H1 (cell line): Measurements from ENCODE around the gene TLCD3B. TPM values are rescaled to one million over a fixed set of nuclear protein-coding genes. Genes with fewer than 3 reads are reported as not detected.

Experiments used
- CTCF ChIA-PET: fragments of 300-600 bp; sonication (Branson Sonifier 250); formaldehyde crosslinking; loops from one replicate; lab custom pipeline; 2021; ENCODE audit not compliant: partially characterized antibody; lab: Charles Lee
- POLR2A ChIA-PET: fragments of 300-600 bp; sonication (Branson Sonifier 250); formaldehyde crosslinking; loops from one replicate; lab custom pipeline; 2021; ENCODE audit warnings: inconsistent platforms; ENCODE audit not compliant: partially characterized antibody; lab: Charles Lee
- DNase-seq, 2 experiments: peaks; one replicate each; pipeline versions ENCODE4 v3.0.0 to v3.0.0-alpha.2; 2010 to 2022; ENCODE audit warnings: low spot score in 2 of 2, low read depth in 1 of 2, mixed read lengths in 1 of 2
- FAIRE-seq: peaks from 2 replicates; lab custom pipeline; 2011; peaks lifted over from hg19 to GRCh38; lab: Jason Lieb, UNC
- H2AFZ ChIP-seq: 2 replicates; pipeline ENCODE4 v1.8.1; 2012; ENCODE audit warnings: low read length, inconsistent platforms
- H2AK5ac ChIP-seq: 2 replicates; pipeline ENCODE4 v1.6.1; 2013; ENCODE audit warnings: low read depth, low read length
- H2BK120ac ChIP-seq: replicated peaks from 2 replicates; pipeline ENCODE3; 2013; ENCODE audit warnings: low read depth, low read length, inconsistent platforms
- H2BK12ac ChIP-seq: 2 replicates; pipeline ENCODE4 v1.6.1; 2013; ENCODE audit warnings: low read depth, low read length
- H2BK15ac ChIP-seq: 2 replicates; pipeline ENCODE4 v1.6.1; 2013; ENCODE audit warnings: low read length
- H2BK20ac ChIP-seq: 2 replicates; pipeline ENCODE4 v1.6.1; 2013; ENCODE audit warnings: low read length
- H2BK5ac ChIP-seq: 2 replicates; pipeline ENCODE4 v1.6.1; 2013; ENCODE audit warnings: low read depth, low read length
- H3K14ac ChIP-seq: 2 replicates; pipeline ENCODE4 v1.6.1; 2013; ENCODE audit warnings: inconsistent platforms; ENCODE audit not compliant: insufficient read length
- H3K18ac ChIP-seq: 2 replicates; pipeline ENCODE4 v1.6.1; 2013; ENCODE audit warnings: low read length; ENCODE audit errors: extremely low read depth
- H3K23ac ChIP-seq: 2 replicates; pipeline ENCODE4 v1.6.1; 2013; ENCODE audit warnings: inconsistent platforms; ENCODE audit not compliant: insufficient read length
- H3K23me2 ChIP-seq: 2 replicates; pipeline ENCODE4 v1.6.1; 2013; ENCODE audit warnings: low read depth, low read length
- H3K27ac ChIP-seq: 2 replicates; pipeline ENCODE4 v1.6.1; 2011; ENCODE audit warnings: low read depth, low read length, inconsistent platforms
- H3K27me3 ChIP-seq, 4 experiments: replicated peaks in 1 of 4; 1 replicate in 1 of 4; 2 replicates in 3 of 4; pipeline versions ENCODE4 v1.6.1 to v1.8.1; 2011 to 2013; ENCODE audit warnings: low read length in 3 of 4, mild to moderate bottlenecking in 3 of 4, inconsistent platforms in 2 of 4, mixed read lengths in 2 of 4, moderate library complexity in 1 of 4; ENCODE audit not compliant: control insufficient read depth in 3 of 4, insufficient read depth in 3 of 4; ENCODE audit errors: extremely low read depth in 1 of 4
- H3K36me3 ChIP-seq, 4 experiments: 2 replicates each; pipeline versions ENCODE4 v1.6.1 to v1.8.1; 2011 to 2013; ENCODE audit warnings: mild to moderate bottlenecking in 4 of 4, low read length in 3 of 4, moderate library complexity in 2 of 4, control low read depth in 1 of 4, inconsistent platforms in 1 of 4; ENCODE audit not compliant: insufficient read depth in 4 of 4, control insufficient read depth in 2 of 4
- H3K4ac ChIP-seq: replicated peaks from 2 replicates; pipeline ENCODE3; 2013; ENCODE audit warnings: low read length, low read depth, mixed read lengths, inconsistent platforms; ENCODE audit not compliant: insufficient read length
- H3K4me1 ChIP-seq, 4 experiments: replicated peaks in 1 of 4; 1 replicate in 1 of 4; 2 replicates in 3 of 4; pipeline versions ENCODE4 v1.6.1 to v1.8.1; 2011 to 2013; ENCODE audit warnings: low read length in 3 of 4, inconsistent platforms in 2 of 4, mixed read lengths in 1 of 4; ENCODE audit not compliant: insufficient read depth in 4 of 4, control insufficient read depth in 3 of 4
- H3K4me2 ChIP-seq, 2 experiments: 2 replicates each; pipeline versions ENCODE4 v1.6.1 to v1.8.1; 2011 to 2013; ENCODE audit warnings: low read depth in 2 of 2, low read length in 2 of 2, control low read depth in 1 of 2, inconsistent platforms in 1 of 2, mild to moderate bottlenecking in 1 of 2; ENCODE audit not compliant: insufficient read depth in 1 of 2
- H3K4me3 ChIP-seq, 4 experiments: fragments of 200-600, 300-600 bp in 1 of 4; sonication (generic), shearing (Covaris generic), sonication (Bioruptor Twin) in 1 of 4; 2 replicates each; pipeline versions ENCODE4 v1.5.1 to v1.8.1; 2011 to 2016; ENCODE audit warnings: low read length in 4 of 4, low read depth in 3 of 4, control low read depth in 2 of 4, inconsistent platforms in 2 of 4, mild to moderate bottlenecking in 2 of 4, mixed read lengths in 1 of 4, moderate library complexity in 1 of 4; ENCODE audit not compliant: insufficient read depth in 2 of 4; ENCODE audit errors: extremely low read depth in 1 of 4
- H3K56ac ChIP-seq: replicated peaks from 2 replicates; pipeline ENCODE3; 2013; ENCODE audit warnings: low read depth, mild to moderate bottlenecking, mixed read lengths, low read length, inconsistent platforms; ENCODE audit not compliant: insufficient read length
- H3K79me1 ChIP-seq: 2 replicates; pipeline ENCODE4 v1.6.1; 2013; ENCODE audit warnings: low read depth, low read length, control low read depth
- H3K79me2 ChIP-seq, 2 experiments: 2 replicates each; pipeline versions ENCODE4 v1.6.1 to v1.8.1; 2012 to 2013; ENCODE audit warnings: low read length in 2 of 2, mild to moderate bottlenecking in 2 of 2, inconsistent platforms in 1 of 2; ENCODE audit not compliant: insufficient read depth in 2 of 2, control insufficient read depth in 1 of 2
- H3K9ac ChIP-seq, 4 experiments: replicated peaks in 1 of 4; 1 replicate in 1 of 4; 2 replicates in 3 of 4; pipeline versions ENCODE4 v1.6.1 to v1.8.1; 2011 to 2013; ENCODE audit warnings: low read depth in 3 of 4, low read length in 3 of 4, control low read depth in 2 of 4, mild to moderate bottlenecking in 2 of 4, moderate library complexity in 2 of 4, inconsistent platforms in 1 of 4; ENCODE audit errors: extremely low read depth in 1 of 4
- H3K9me3 ChIP-seq, 2 experiments: 2 replicates each; pipeline versions ENCODE4 v1.6.1 to v1.8.1; 2012 to 2013; ENCODE audit warnings: mild to moderate bottlenecking in 2 of 2, moderate library complexity in 2 of 2, control low read depth in 1 of 2, inconsistent platforms in 1 of 2, low read depth in 1 of 2, low read length in 1 of 2, mixed read lengths in 1 of 2; ENCODE audit not compliant: insufficient read depth in 2 of 2
- H4K20me1 ChIP-seq, 2 experiments: replicated peaks in 1 of 2; 2 replicates each; pipeline versions ENCODE3 to v1.8.1; 2011 to 2013; ENCODE audit warnings: inconsistent platforms in 2 of 2, low read length in 2 of 2, mild to moderate bottlenecking in 1 of 2; ENCODE audit not compliant: insufficient read depth in 2 of 2, control insufficient read depth in 1 of 2
- H4K5ac ChIP-seq: 2 replicates; pipeline ENCODE4 v1.6.1; 2013; ENCODE audit warnings: low read length, low read depth, mixed read lengths, inconsistent platforms; ENCODE audit not compliant: insufficient read length
- H4K8ac ChIP-seq: 2 replicates; pipeline ENCODE4 v1.8.0; 2013; ENCODE audit warnings: mild to moderate bottlenecking, moderate library complexity, low read length, inconsistent platforms; ENCODE audit not compliant: insufficient read depth; ENCODE audit errors: extremely low read depth
- H4K91ac ChIP-seq: replicated peaks from 2 replicates; pipeline ENCODE3; 2013; ENCODE audit warnings: low read length, mixed read lengths, inconsistent platforms; ENCODE audit not compliant: insufficient read length
- EGR1 ChIP-seq: IDR thresholded peaks from 2 replicates; pipeline ENCODE4 v1.6.1; 2011; ENCODE audit warnings: low read depth, low read length, borderline replicate concordance
- MAFK ChIP-seq: IDR thresholded peaks from 2 replicates; pipeline ENCODE4 v1.6.1; 2012; ENCODE audit warnings: low read depth, mild to moderate bottlenecking, improper control_type of control experiment, low read length
- NANOG ChIP-seq: IDR thresholded peaks from 2 replicates; pipeline ENCODE4 v1.6.1; 2011; ENCODE audit warnings: low read length, low read depth, mild to moderate bottlenecking, inconsistent platforms; ENCODE audit not compliant: insufficient read depth, poor library complexity, severe bottlenecking
- SIN3A ChIP-seq, 2 experiments: IDR thresholded peaks in 1 of 2; conservative IDR thresholded peaks in 1 of 2; 2 replicates each; pipeline ENCODE4 v1.6.1; 2011 to 2012; ENCODE audit warnings: low read length in 2 of 2, improper control_type of control experiment in 1 of 2, low read depth in 1 of 2, mild to moderate bottlenecking in 1 of 2
- SP4 ChIP-seq: IDR thresholded peaks from 2 replicates; pipeline ENCODE4 v1.6.1; 2012; ENCODE audit warnings: low read length, inconsistent platforms
- WGBS, 2 experiments: shearing (Covaris generic) in 1 of 2; methylation state at CpG; one replicate each; pipeline versions ENCODE4 v1.1.6 to v1.1.7; 2013 to 2015; ENCODE audit warnings: low lambda C conversion rate in 2 of 2, mixed read lengths in 2 of 2, inconsistent platforms in 1 of 2, low coverage in 1 of 2, missing lambda C conversion rate in 1 of 2; ENCODE audit not compliant: insufficient replicate concordance in 2 of 2, insufficient coverage in 1 of 2, insufficient read length in 1 of 2; ENCODE audit errors: extremely low coverage in 1 of 2, missing lambda C conversion rate in 1 of 2; 5-methylcytosine and 5-hydroxymethylcytosine counted together
- polyA plus RNA-seq, 7 experiments: library from polyadenylated mRNA; depleted of rRNA in 3 of 7; stranded (reverse) in 5 of 7; unstranded in 2 of 7; fragments of >200 nt in 5 of 7; fragments of 200-250 nt in 2 of 7; gene quantifications; 1 replicate in 5 of 7; 2 replicates in 1 of 7; 4 replicates in 1 of 7; pipeline versions ENCODE4 v1.2.1 to v1.2.3, GENCODE V29; 2011 to 2013; ENCODE audit warnings: missing spikeins in 2 of 7, mixed read lengths in 2 of 7
- total RNA-seq: library from RNA; stranded (reverse); fragmentation: NEBNext Ultra II Directional; extraction: Animal tissue kit (Norgen Biotek cat#: 25700); gene quantifications from 2 replicates; pipeline ENCODE4 v1.2.1, GENCODE V29; 2021

The TLCD3B gene
- total and polyA plus RNA-seq, 2 of the 8 experiments (the other 6 are each of a cell fraction or from before 2014, with no cell fraction given), result 15.2 to 26.9 TPM

DNA sequence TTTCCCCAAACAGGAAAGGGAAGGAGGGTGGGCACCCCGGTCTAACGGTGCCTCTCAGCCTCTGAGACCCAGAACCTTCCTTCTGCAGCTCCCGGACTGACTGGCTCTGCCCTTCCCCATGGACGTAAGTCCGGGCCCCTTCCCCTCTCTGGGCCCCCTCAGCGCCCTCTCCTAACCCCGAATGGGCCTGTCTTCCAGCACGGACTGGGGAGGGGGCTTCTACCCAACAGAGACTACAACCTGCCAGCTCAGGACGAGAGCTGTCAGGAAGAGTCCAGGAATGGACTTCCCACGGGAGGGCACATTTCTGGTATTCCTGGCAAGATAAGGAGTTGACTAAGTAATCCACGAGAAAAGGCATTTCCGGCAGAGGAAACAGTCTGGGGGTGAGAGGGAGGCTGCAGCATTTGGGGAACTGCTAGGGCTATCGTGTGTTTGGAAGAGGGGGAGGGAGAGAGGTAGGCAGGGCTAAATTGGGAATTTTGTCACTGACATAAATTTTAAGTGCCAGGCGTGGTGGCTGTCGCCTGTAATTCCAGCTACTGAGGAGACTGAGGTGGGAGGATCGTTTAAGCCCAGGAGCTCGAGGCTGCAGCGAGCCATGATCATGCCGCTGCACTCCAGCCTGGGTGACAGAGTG is 22.4 kb upstream of the TLCD3B start:
- Histone ChIP-seq H3K4me1 (peaks cover 0 to 4% (median 2%) of the 10 kb centered on the region in 4 experiments; a peak in 3 of 7 replicates), H2BK20ac (no peak overlapping the region), H4K91ac (no peak overlapping the region), H3K79me2 (no peaks in the 10 kb centered on the region), H3K9ac (peak overlapping the region in 2 of 4 experiments; percentile 16 to 63; a peak in 3 of 7 replicates), H3K4me3 (peak overlapping the region; percentile 68 to 80 (median 78)), H3K27ac (no peak overlapping the region), H3K23ac (no peak overlapping the region), H3K18ac (no peak overlapping the region), H2BK5ac (no peak overlapping the region), H3K56ac (peak overlapping the region; percentile 21), H3K23me2 (peaks cover 6% of the 10 kb centered on the region), H2AK5ac (no peak overlapping the region), H3K9me3 (no peaks in the 10 kb centered on the region), H3K4me2 (peak overlapping the region; percentile 76 to 94), H3K4ac (no peak overlapping the region), H4K8ac (no peak overlapping the region; the same call in 1 of the 2 replicates), H2BK12ac (no peak overlapping the region), H3K79me1 (no peaks in the 10 kb centered on the region), H4K20me1 (no peaks in the 10 kb centered on the region), H2BK120ac (no peak overlapping the region), H2AFZ (0 out of 2 replicates have a peak overlapping the region, but pooled peaks have one; percentile 77), H3K36me3 (no peaks in the 10 kb centered on the region), H3K14ac (no peak overlapping the region), H4K5ac (no peak overlapping the region), H2BK15ac (no peak overlapping the region), H3K27me3 (peaks cover 0 to 5% (median 2%) of the 10 kb centered on the region in 4 experiments; a peak in 2 of 7 replicates)
- CTCF ChIA-PET, result interaction anchor here (0.8 to 6.1 kb wide), 7 partner anchors 9 to 58 kb away, joined by 3 to 23 read pairs (median 4); partner anchors contain the start of genes TBX6 and TLCD3B
- DNase-seq (no peak), FAIRE-seq (no peak)
- POLR2A ChIA-PET, result interaction anchor here (0.6 to 7.6 kb wide), 7 partner anchors 9 to 243 kb away, joined by 3 to 88 read pairs (median 4); partner anchors contain the start of genes ALDOA and TLCD3B
- TF ChIP-seq SP4 (no peak), EGR1 (no peak), MAFK (no peak), SIN3A (conservative IDR thresholded peaks at IDR 0.05 in 1 of 2, IDR thresholded peaks at IDR 0.05 in 1 of 2; ENCODE audit: low read depth in 1 of 2, low read length in 2 of 2) (no peak), NANOG (no peak)
- 34% methylated on average over 16 of the region's 19 CpGs; no CpG with 5 or more reads in 1 of the 2 experiments for WGBS, 2 experiments
